GM19043 (cell line): Measurements from ENCODE around the gene SLC38A6.
A peak's percentile ranks its signal among the peaks of the same experiment; 100 is the strongest.

Experiments
- ATAC-seq: cut with Tn5 transposase; IDR thresholded peaks from one replicate; pipeline ENCODE4 v1.9.1; 2021; ENCODE audit warnings: low read depth; ENCODE audit not compliant: unreplicated experiment

SLC38A6 gene

GRCh38 chr14:60975551-60975950 is 5.5 kb upstream of the SLC38A6 start:
- no peak for ATAC-seq

- ATAC-seq = no peak
Observed at GRCh38 chr14:60977847-60978246, 3.2 kb upstream of the SLC38A6 start.

GRCh38 chr14:60981633-60982455 is 799 bp downstream of the SLC38A6 start:
- no peak for ATAC-seq

- no peak for ATAC-seq
Observed at GRCh38 chr14:60984196-60984595, 3.2 kb downstream of the SLC38A6 start.

GRCh38 chr14:60986500-60986899 is 5.5 kb downstream of the SLC38A6 start:
- ATAC-seq = no peak

- ATAC-seq = no peak
Observed at GRCh38 chr14:60989599-60989998, 8.6 kb downstream of the SLC38A6 start.

- no peak for ATAC-seq
Observed at GRCh38 chr14:60998617-60999016, 17.6 kb downstream of the SLC38A6 start.

- no peak for ATAC-seq
Observed at GRCh38 chr14:60999536-60999935, 18.5 kb downstream of the SLC38A6 start.

- ATAC-seq = no peak
Observed at GRCh38 chr14:61003571-61003970, 22.5 kb downstream of the SLC38A6 start.

- ATAC-seq = no peak
Observed at GRCh38 chr14:61019537-61019936, 38.5 kb downstream of the SLC38A6 start.

GRCh38 chr14:61025251-61026223 is 44.5 kb downstream of the SLC38A6 start:
- no peak for ATAC-seq

- ATAC-seq = no peak
Observed at GRCh38 chr14:61026526-61026925, 45.5 kb downstream of the SLC38A6 start.

- no peak for ATAC-seq
Observed at GRCh38 chr14:61031026-61031425, 50.0 kb downstream of the SLC38A6 start.

- no peak for ATAC-seq
Observed at GRCh38 chr14:61033054-61033453, 52.0 kb downstream of the SLC38A6 start.

GRCh38 chr14:61033855-61034254 is 52.8 kb downstream of the SLC38A6 start:
- ATAC-seq = no peak

- ATAC-seq = peak; percentile 81
Observed at GRCh38 chr14:61034416-61035120, 53.5 kb downstream of the SLC38A6 start.

- no peak for ATAC-seq
Observed at GRCh38 chr14:61037215-61037614, 56.2 kb downstream of the SLC38A6 start.

GRCh38 chr14:61041704-61042103 is 60.7 kb downstream of the SLC38A6 start:
- no peak for ATAC-seq

GRCh38 chr14:61042220-61042619 is 61.2 kb downstream of the SLC38A6 start:
- ATAC-seq = no peak

GRCh38 chr14:61043506-61043905 is 62.5 kb downstream of the SLC38A6 start:
- ATAC-seq = no peak

GRCh38 chr14:61047021-61047420 is 66.0 kb downstream of the SLC38A6 start:
- ATAC-seq = no peak
